ENCODE measurements around the gene MCC.

- TF ChIP-seq CTCF (IDR thresholded peaks at IDR 0.05; ENCODE audit: insufficient read depth, low read length) (no peak), POLR2AphosphoS5 (IDR thresholded peaks at IDR 0.05; ENCODE audit: low read depth) (no peak), GABPA (IDR thresholded peaks at IDR 0.05; ENCODE audit: low read depth) (no peak), REST (IDR thresholded peaks at IDR 0.05; ENCODE audit: insufficient replicate concordance, low read depth) (no peak)
Measured at GRCh38 chr5:113202287-113202686, 286.0 kb downstream of the MCC start.
